ENCODE data around the gene NT5C. TPM values are rescaled to one million over a fixed set of nuclear protein-coding genes. Genes with fewer than 3 reads are reported as not detected.

Gene NT5C
- 100 to 1,000 TPM in 2 of 4 donors, 10 to 100 TPM in 2; 74.5 to 121 (median 99.6) TPM for total RNA-seq

GRCh38 chr17:75131278-75132017, at the start of gene NT5C:
Gene NT5C, minus strand, starts transcription at chr17:75131742. Its CDS starts 35 bp downstream, at chr17:75131707.
- WGBS, 2 donors (ENCODE audit: low coverage in 1 of 2): 0% methylated on average over 5 of the region's 82 CpGs; no CpG with 5 or more reads in 1 of the 2 donors
- H3K36me3 ChIP-seq: peaks cover 0 to 20% of the 10 kb centered on the region in 2 donors
- H3K27ac ChIP-seq: peak within 1 kb of the TSS; percentile 59 to 90 (median 88)
- no peaks in the 10 kb centered on the region for H3K27me3 ChIP-seq
- peaks cover 0 to 23% (median 5%) of the 10 kb centered on the region in 3 donors for H3K4me1 ChIP-seq
- peak in 3 of 4 experiments; percentile 70 to 88 (median 78) for TF ChIP-seq CTCF (IDR thresholded peaks at IDR 0.05)
- peak; percentile 21 for TF ChIP-seq POLR2AphosphoS5 (IDR thresholded peaks at IDR 0.05)
- peak; percentile 63 to 73 for TF ChIP-seq POLR2A (IDR thresholded peaks at IDR 0.05)
- TF ChIP-seq EP300 (IDR thresholded peaks at IDR 0.05): no peak
- peak; percentile 93 for ATAC-seq
- H3K4me3 ChIP-seq: peak within 1 kb of the TSS; percentile 59 to 88
- no peaks in the 10 kb centered on the region for H3K9me3 ChIP-seq

- Histone ChIP-seq H3K4me3 (peak overlapping the region; percentile 64 to 72), H3K4me1 (peaks cover 0 to 52% (median 10%) of the 10 kb centered on the region in 3 donors), H3K27ac (peak overlapping the region in 2 of 4 donors; percentile 99), H3K36me3 (peaks cover 0 to 35% of the 10 kb centered on the region in 2 donors), H3K9me3 (no peaks in the 10 kb centered on the region), H3K27me3 (no peaks in the 10 kb centered on the region)
- no peak for TF ChIP-seq CTCF (IDR thresholded peaks at IDR 0.05)
- no peak for TF ChIP-seq POLR2AphosphoS5 (IDR thresholded peaks at IDR 0.05)
- no peak for TF ChIP-seq EP300 (IDR thresholded peaks at IDR 0.05)
- TF ChIP-seq POLR2A (IDR thresholded peaks at IDR 0.05): no peak
- no peak for ATAC-seq
- 4 to 5% methylated on average over 4 to 8 of the region's 8 CpGs for WGBS, 2 donors (ENCODE audit: low coverage in 1 of 2)
Observed at GRCh38 chr17:75181110-75181509, 49.6 kb upstream of the NT5C start.

GRCh38 chr17:75178453-75178852, 46.9 kb upstream of the NT5C start:
- TF ChIP-seq POLR2AphosphoS5 (IDR thresholded peaks at IDR 0.05) (no peak), POLR2A (IDR thresholded peaks at IDR 0.05) (no peak), CTCF (IDR thresholded peaks at IDR 0.05) (no peak)
- no peaks in the 10 kb centered on the region for H3K9me3 ChIP-seq
- no peak overlapping the region for H3K4me3 ChIP-seq
- H3K36me3 ChIP-seq: peaks cover 0 to 62% of the 10 kb centered on the region in 2 donors
- no peaks in the 10 kb centered on the region for H3K27me3 ChIP-seq
- H3K4me1 ChIP-seq: peaks cover 0 to 73% (median 10%) of the 10 kb centered on the region in 3 donors
- no peak overlapping the region for H3K27ac ChIP-seq
- ATAC-seq: no peak
- whole genome bisulfite sequencing, 2 donors (ENCODE audit: low coverage in 1 of 2): 87 to 92% methylated on average over 2 to 4 of the region's 6 CpGs

- peaks cover 0 to 78% of the 10 kb centered on the region in 2 donors for H3K36me3 ChIP-seq
- H3K27me3 ChIP-seq: no peaks in the 10 kb centered on the region
- H3K4me1 ChIP-seq: peaks cover 0 to 85% (median 10%) of the 10 kb centered on the region in 3 donors
- no peak for TF ChIP-seq POLR2AphosphoS5 (IDR thresholded peaks at IDR 0.05)
- no peak for TF ChIP-seq CTCF (IDR thresholded peaks at IDR 0.05)
- TF ChIP-seq POLR2A (IDR thresholded peaks at IDR 0.05): no peak
- TF ChIP-seq EP300 (IDR thresholded peaks at IDR 0.05): no peak
- 81 to 92% methylated on average over 4 of the region's 5 CpGs for WGBS, 2 donors (ENCODE audit: low coverage in 1 of 2)
- no peaks in the 10 kb centered on the region for H3K9me3 ChIP-seq
- H3K27ac ChIP-seq: no peak overlapping the region
- no peak for ATAC-seq
- no peak overlapping the region for H3K4me3 ChIP-seq
Observed at GRCh38 chr17:75176625-75177024, 45.1 kb upstream of the NT5C start.

GRCh38 chr17:75174996-75175395, 43.5 kb upstream of the NT5C start:
- H3K4me3 ChIP-seq: no peak overlapping the region
- 90 to 92% methylated on average over 5 to 8 of the region's 11 CpGs for WGBS, 2 donors (ENCODE audit: low coverage in 1 of 2)

More at GRCh38 chr17:75174996-75175395, 43.5 kb upstream of the NT5C start:
- TF ChIP-seq CTCF (IDR thresholded peaks at IDR 0.05) (no peak), EP300 (IDR thresholded peaks at IDR 0.05) (no peak), POLR2A (IDR thresholded peaks at IDR 0.05) (no peak), POLR2AphosphoS5 (IDR thresholded peaks at IDR 0.05) (no peak)
- H3K9me3 ChIP-seq: no peaks in the 10 kb centered on the region
- no peak overlapping the region for H3K27ac ChIP-seq
- H3K36me3 ChIP-seq: peaks cover 0 to 90% of the 10 kb centered on the region in 2 donors
- peaks cover 0 to 78% (median 5%) of the 10 kb centered on the region in 3 donors for H3K4me1 ChIP-seq
- ATAC-seq: no peak
- no peaks in the 10 kb centered on the region for H3K27me3 ChIP-seq

All from gastroesophageal sphincter (tissue), 4 donors.